Cardiac fibroblast (primary cell): ENCODE results near the gene EIF3I.

ENCODE experiments used
- DNase-seq, 2 donors: peaks; one replicate each; pipeline versions ENCODE4 v3.0.0 to v3.0.0-alpha.2; 2010; ENCODE audit warnings: low read depth in 2 of 2
- H3K4me3 ChIP-seq, 2 donors: replicated peaks in 1 of 2; 1 replicate in 1 of 2; 2 replicates in 1 of 2; pipeline ENCODE4 v1.5.1; 2011; ENCODE audit warnings: low read depth in 2 of 2, low read length in 2 of 2, mild to moderate bottlenecking in 2 of 2, moderate library complexity in 1 of 2
- CTCF ChIP-seq: IDR thresholded peaks from one replicate; pipeline ENCODE4 v1.5.1; 2011; ENCODE audit warnings: low read depth, mild to moderate bottlenecking, low read length, inconsistent platforms

The EIF3I gene

GRCh38 chr1:32201011-32201855, 21.0 kb upstream of the EIF3I start:
- H3K4me3 ChIP-seq = peak overlapping the region; percentile 69 to 77
- peak; percentile 61 to 64 for DNase-seq
- TF ChIP-seq CTCF = no peak

DNA sequence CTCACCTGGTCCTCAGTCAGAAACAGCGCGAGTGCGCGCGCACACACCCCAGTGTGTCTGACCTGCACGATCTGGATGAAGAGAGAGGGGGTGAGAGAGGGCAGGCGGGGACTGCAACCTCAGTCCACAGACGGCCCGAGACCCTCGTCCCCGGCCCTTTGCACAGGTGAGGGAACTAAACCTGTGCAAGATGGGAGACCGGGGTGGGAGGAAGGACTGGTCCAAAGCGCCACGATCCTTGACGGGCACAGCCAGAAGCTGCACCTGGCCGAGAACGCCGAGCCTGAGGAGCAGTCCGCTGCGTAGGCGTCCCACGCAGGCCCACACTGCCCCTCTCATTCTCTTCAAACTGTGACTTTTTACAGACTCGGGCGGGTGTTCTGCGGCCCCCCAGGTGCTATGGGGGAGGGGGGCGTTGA, 17.3 kb upstream of the EIF3I start:
- no peak for DNase-seq

DNA sequence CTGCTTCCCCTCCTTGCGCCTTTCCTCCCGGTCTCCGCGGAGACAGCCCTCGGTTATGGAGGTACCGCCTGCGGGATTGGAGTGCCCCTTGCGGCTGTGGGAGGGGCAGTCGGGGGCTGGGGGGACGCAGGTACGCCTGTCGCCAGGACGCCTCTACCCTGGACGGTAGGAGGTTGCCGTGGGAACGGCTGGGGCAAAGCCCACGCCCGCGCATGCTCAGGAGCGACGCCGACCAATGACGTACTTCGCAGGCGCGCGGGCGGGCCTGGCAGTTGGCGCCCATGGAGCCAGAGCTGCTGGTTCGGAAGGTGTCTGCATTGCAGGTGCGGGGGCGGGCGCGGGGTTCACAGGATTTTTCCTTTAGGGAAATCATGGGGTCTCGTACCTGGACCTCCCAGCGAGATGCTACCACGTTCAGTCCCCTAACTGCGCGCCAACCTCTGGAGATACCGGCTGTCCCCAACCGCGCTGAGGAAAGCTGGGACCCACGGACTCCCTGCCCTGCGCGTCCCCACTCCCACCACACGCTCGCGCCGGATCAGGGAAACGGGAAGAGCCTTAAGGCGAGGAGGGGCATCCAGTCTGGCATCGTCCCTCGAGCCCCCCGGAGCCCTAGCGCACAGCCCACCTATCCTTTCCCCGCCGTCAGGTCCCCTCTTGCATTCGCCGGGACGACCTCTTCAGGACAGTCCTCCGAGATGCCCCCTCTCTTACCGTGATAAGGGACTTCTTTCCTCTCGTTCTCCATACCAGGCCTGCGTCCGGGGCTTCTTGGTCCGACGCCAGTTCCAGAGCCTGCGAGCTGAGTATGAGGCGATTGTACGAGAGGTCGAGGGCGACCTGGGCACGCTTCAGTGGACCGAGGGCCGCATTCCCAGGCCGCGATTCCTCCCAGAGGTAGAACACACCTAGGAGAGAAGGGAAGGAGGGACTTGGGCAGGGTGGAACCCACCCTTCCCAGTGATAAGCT, 16.5 kb upstream of the EIF3I start, which contains the start of gene IQCC:
Gene IQCC (plus strand): TSS at position 271 of the 970 bp plus-strand sequence. CDS start 11 bp downstream, at position 282.
- peak; percentile 77 to 84 for DNase-seq
- TF ChIP-seq CTCF = no peak
- peak within 1 kb of the TSS; percentile 75 to 79 for H3K4me3 ChIP-seq

More for the DNA sequence above, 17.3 kb upstream of the EIF3I start:
- TF ChIP-seq CTCF = no peak
- peak overlapping the region; percentile 75 to 79 for H3K4me3 ChIP-seq

GRCh38 chr1:32208469-32208868, 13.7 kb upstream of the EIF3I start:
- DNase-seq = no peak
- no peak overlapping the region for H3K4me3 ChIP-seq
- TF ChIP-seq CTCF = no peak

DNA sequence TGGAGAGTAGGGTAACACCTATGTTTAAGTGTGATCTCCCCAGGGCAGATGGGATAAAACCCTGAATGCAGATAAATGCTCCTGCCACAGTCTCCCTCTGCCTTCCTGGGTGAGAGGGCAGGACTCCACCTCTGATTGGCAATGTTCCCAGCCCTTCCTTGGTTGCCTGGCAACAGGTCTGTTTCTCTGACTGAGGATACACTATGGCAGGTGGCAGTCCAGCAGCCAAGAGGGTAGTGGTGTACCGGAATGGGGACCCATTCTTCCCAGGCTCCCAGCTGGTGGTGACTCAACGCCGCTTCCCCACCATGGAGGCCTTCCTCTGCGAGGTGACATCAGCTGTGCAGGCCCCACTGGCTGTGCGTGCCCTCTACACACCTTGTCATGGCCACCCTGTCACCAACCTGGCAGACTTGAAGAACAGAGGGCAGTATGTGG, 13.3 kb upstream of the EIF3I start, which contains the start of gene DCDC2B:
Gene DCDC2B (plus strand): TSS at position 199 of the 438 bp plus-strand sequence. CDS start 5 bp downstream, at position 204.
- DNase-seq = peak; percentile 60 to 61
- no peak for TF ChIP-seq CTCF
- H3K4me3 ChIP-seq = no peak within 1 kb of the TSS
